GM19193 (cell line): Measurements from ENCODE around the gene DAGLB.

Experiments used
- POLR2A ChIP-seq: IDR thresholded peaks from 4 replicates; pipeline ENCODE4 v1.6.1; 2011; ENCODE audit not compliant: insufficient read depth, insufficient read length; ENCODE audit errors: extremely low read depth

DAGLB gene

GRCh38 chr7:6375348-6376101 lies 72.2 kb downstream of the DAGLB start:
- TF ChIP-seq POLR2A, result no peak

GRCh38 chr7:6367701-6368211 lies 80.0 kb downstream of the DAGLB start:
- no peak for TF ChIP-seq POLR2A

- TF ChIP-seq POLR2A, result no peak
Measured at GRCh38 chr7:6365451-6365850, 82.3 kb downstream of the DAGLB start.

DNA sequence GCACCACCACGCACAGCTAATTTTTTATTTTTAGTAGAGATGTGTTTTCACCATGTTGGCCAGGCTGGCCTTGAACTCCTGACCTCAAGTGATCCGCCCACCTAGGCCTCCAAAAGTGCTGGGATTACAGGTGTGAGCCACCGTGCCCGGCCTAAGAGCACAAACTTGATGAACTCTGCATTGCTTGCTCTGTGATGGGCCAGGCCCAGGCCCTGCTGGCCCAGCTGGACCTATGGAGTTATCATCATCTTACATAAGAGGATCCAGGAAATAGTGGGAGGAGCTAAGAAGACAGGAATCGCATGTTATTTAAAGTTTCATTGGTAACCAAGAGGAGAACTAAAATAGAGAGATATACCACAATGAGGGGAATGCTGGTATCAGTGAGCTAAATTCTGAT lies 86.9 kb downstream of the DAGLB start:
- TF ChIP-seq POLR2A, result no peak

DNA sequence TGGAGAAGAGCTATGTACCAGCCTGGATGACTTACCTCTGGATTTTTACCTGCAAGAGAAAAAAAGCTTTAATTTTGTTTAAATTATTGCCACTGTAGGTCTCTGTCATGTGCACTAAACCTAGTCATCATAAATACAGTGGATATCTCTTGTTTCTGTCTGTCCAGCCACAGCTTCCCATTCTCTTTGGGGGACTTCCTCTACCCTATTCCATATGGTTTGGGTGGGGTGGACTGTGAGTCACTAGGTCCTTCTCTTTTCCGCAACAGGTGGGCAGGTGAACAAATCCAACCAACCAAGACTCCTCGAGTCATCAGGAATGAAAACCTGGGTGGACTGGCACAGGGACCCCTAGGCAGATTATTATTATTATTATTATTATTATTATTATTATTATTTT lies 88.0 kb downstream of the DAGLB start:
- no peak for TF ChIP-seq POLR2A
